ENCODE results near the gene NDUFV2.
"Not testable (repeated sequence)": the region's sequence is repeated elsewhere in the genome, so short reads cannot be mapped to it uniquely, and the experiment has no call there.

NDUFV2 gene

GRCh38 chr18:9157806-9158205 lies 55.3 kb downstream of the NDUFV2 start:
- Histone ChIP-seq H3K9ac (ENCODE audit: insufficient read length) (no peak overlapping the region), H3K9me3 (ENCODE audit: low read depth, low read length) (no peaks in the 10 kb centered on the region), H3K36me3 (ENCODE audit: insufficient read depth, low read length) (no peaks in the 10 kb centered on the region), H3K4me3 (no peak overlapping the region), H3K27ac (no peak overlapping the region)
- TF ChIP-seq EZH2 (IDR thresholded peaks at IDR 0.05) (no peak), POLR2AphosphoS5 (IDR thresholded peaks at IDR 0.05; ENCODE audit: borderline replicate concordance, low read depth, low read length) (no peak), FOXP2 (optimal IDR thresholded peaks at IDR 0.05; ENCODE audit: control extremely low read depth, extremely low read length, insufficient read depth) (no peak)
- DNase-seq (ENCODE audit: low read depth, low spot score), result no peak

- no peak for TF ChIP-seq EZH2 (IDR thresholded peaks at IDR 0.05)
- no peak for TF ChIP-seq FOXP2 (optimal IDR thresholded peaks at IDR 0.05; ENCODE audit: control extremely low read depth, extremely low read length, insufficient read depth)
- no peak for TF ChIP-seq POLR2AphosphoS5 (IDR thresholded peaks at IDR 0.05; ENCODE audit: borderline replicate concordance, low read depth, low read length)
- Histone ChIP-seq H3K36me3 (ENCODE audit: insufficient read depth, low read length) (no peaks in the 10 kb centered on the region), H3K27ac (no peak overlapping the region), H3K9me3 (ENCODE audit: low read depth, low read length) (no peaks in the 10 kb centered on the region; the same call in 1 of the 2 replicates), H3K9ac (ENCODE audit: insufficient read length) (no peak overlapping the region), H3K4me3 (no peak overlapping the region)
- no peak for DNase-seq (ENCODE audit: low read depth, low spot score)
These were observed 57.5 kb downstream of the NDUFV2 start for GRCh38 chr18:9160014-9160413.

DNA sequence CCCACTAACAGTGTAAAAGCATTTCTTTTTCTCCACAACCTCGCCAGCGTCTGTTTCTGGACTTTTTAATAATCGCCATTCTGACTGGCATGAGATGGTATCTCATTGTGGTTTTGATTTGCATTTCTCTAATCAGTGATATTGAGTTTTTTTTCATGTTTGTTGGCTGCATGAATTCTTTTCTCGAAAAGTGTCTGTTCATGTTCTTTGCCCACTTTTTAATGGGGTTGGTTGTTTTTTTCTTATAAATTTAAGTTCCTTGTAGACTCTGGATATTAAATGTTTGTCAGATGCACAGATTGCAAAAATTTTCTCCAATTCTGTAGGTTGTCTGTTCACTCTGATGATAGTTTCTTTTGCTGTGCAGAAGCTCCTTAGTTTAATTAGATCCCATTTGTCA lies 60.2 kb downstream of the NDUFV2 start:
- H3K36me3 ChIP-seq (ENCODE audit: insufficient read depth, low read length), result not testable (repeated sequence)

DNA sequence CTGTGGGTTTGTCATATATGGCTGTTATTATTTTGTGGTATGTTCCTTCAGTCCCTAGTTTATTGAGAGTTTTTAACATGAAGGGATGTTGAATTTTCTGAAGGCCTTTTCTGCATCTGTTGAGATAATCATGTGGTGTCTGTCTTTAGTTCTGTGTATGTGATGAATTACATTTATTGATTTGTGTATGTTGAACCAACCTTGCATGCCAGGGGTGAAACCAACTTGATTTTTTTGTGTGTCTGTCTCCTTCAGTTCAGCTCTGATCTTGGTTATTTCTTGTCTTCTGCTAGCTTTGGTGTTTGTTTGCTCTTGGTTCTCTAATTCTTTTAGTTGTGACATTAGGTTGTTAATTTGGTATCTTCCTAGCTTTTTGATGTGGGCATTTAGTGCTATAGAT lies 61.6 kb downstream of the NDUFV2 start:
- H3K36me3 ChIP-seq (ENCODE audit: insufficient read depth, low read length); H3K4me3 ChIP-seq; H3K9me3 ChIP-seq (ENCODE audit: low read depth, low read length); DNase-seq (ENCODE audit: low read depth, low spot score); H3K9ac ChIP-seq (ENCODE audit: insufficient read length); H3K27ac ChIP-seq: not testable (repeated sequence)

More for the DNA sequence above, 60.2 kb downstream of the NDUFV2 start:
- not testable (repeated sequence) for DNase-seq (ENCODE audit: low read depth, low spot score); H3K4me3 ChIP-seq; H3K27ac ChIP-seq; H3K9me3 ChIP-seq (ENCODE audit: low read depth, low read length); H3K9ac ChIP-seq (ENCODE audit: insufficient read length)

DNA sequence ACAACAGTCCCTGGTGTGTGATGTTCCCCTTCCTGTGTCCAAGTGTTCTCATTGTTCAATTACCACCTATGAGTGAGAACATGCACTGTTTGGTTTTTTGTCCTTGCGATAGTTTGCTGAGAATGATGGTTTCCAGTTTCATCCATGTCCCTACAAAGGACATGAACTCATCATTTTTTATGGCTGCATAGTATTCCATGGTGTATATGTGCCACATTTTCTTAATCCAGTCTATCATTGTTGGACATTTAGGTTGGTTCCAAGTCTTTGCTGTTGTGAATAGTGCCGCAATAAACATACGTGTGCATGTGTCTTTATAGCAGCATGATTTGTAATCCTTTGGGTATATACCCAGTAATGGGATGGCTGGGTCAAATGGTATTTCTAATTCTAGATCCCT lies 63.4 kb downstream of the NDUFV2 start:
- H3K9me3 ChIP-seq (ENCODE audit: low read depth, low read length); H3K27ac ChIP-seq; H3K4me3 ChIP-seq; DNase-seq (ENCODE audit: low read depth, low spot score); H3K36me3 ChIP-seq (ENCODE audit: insufficient read depth, low read length); H3K9ac ChIP-seq (ENCODE audit: insufficient read length): not testable (repeated sequence)

GRCh38 chr18:9169515-9169914 lies 67.0 kb downstream of the NDUFV2 start:
- H3K9ac ChIP-seq (ENCODE audit: insufficient read length); DNase-seq (ENCODE audit: low read depth, low spot score); H3K4me3 ChIP-seq; H3K9me3 ChIP-seq (ENCODE audit: low read depth, low read length); H3K36me3 ChIP-seq (ENCODE audit: insufficient read depth, low read length); H3K27ac ChIP-seq: not testable (repeated sequence)

- not testable (repeated sequence) for H3K9me3 ChIP-seq (ENCODE audit: low read depth, low read length); H3K36me3 ChIP-seq (ENCODE audit: insufficient read depth, low read length); H3K27ac ChIP-seq; DNase-seq (ENCODE audit: low read depth, low spot score); H3K9ac ChIP-seq (ENCODE audit: insufficient read length); H3K4me3 ChIP-seq
These were observed 69.4 kb downstream of the NDUFV2 start for GRCh38 chr18:9171919-9172318.

DNA sequence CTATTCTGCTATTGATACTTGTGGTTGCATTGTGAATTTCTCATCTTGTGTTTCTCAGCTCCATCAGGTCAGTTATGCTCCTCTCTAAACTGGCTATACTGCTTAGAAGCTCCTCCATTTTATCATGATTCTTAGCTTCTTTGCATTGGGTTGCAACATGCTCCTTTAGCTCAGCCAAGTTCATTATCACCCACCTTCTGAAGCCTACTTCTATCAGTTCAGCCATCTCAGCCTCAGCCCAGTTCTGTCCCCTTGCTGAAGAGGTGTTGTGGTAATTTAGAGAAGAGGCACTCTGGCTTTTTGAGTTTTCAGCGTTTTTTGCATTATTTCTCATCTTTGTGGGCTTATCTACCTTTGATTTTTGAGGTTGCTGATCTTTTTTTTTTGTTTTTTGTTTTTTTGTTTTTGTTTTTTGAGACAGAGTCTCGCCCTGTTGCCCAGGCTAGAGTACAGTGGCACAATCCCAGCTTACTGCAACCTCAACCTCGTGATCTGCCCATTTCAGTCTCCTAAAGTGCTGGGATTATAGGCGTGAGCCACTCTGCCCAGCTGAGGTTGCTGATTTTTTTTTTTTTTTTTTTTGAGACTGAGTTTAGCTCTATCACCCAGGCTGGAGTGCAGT lies 70.1 kb downstream of the NDUFV2 start:
- Histone ChIP-seq H3K4me3 (no peak overlapping the region), H3K9me3 (ENCODE audit: low read depth, low read length) (no peaks in the 10 kb centered on the region), H3K36me3 (ENCODE audit: insufficient read depth, low read length) (no peaks in the 10 kb centered on the region), H3K9ac (ENCODE audit: insufficient read length) (no peak overlapping the region), H3K27ac (no peak overlapping the region)
- TF ChIP-seq FOXP2 (optimal IDR thresholded peaks at IDR 0.05; ENCODE audit: control extremely low read depth, extremely low read length, insufficient read depth) (no peak), POLR2AphosphoS5 (IDR thresholded peaks at IDR 0.05; ENCODE audit: borderline replicate concordance, low read depth, low read length) (no peak), EZH2 (IDR thresholded peaks at IDR 0.05) (no peak)
- DNase-seq (ENCODE audit: low read depth, low spot score), result no peak

GRCh38 chr18:9173770-9174233 lies 71.3 kb downstream of the NDUFV2 start:
- no peaks in the 10 kb centered on the region for H3K9me3 ChIP-seq (ENCODE audit: low read depth, low read length)
- H3K9ac ChIP-seq (ENCODE audit: insufficient read length), result no peak overlapping the region
- H3K27ac ChIP-seq, result no peak overlapping the region
- no peak for DNase-seq (ENCODE audit: low read depth, low spot score)
- H3K36me3 ChIP-seq (ENCODE audit: insufficient read depth, low read length), result no peaks in the 10 kb centered on the region
- H3K4me3 ChIP-seq, result no peak overlapping the region
- no peak for TF ChIP-seq POLR2AphosphoS5 (IDR thresholded peaks at IDR 0.05; ENCODE audit: borderline replicate concordance, low read depth, low read length)
- no peak for TF ChIP-seq EZH2 (IDR thresholded peaks at IDR 0.05)
- no peak for TF ChIP-seq FOXP2 (optimal IDR thresholded peaks at IDR 0.05; ENCODE audit: control extremely low read depth, extremely low read length, insufficient read depth)

DNA sequence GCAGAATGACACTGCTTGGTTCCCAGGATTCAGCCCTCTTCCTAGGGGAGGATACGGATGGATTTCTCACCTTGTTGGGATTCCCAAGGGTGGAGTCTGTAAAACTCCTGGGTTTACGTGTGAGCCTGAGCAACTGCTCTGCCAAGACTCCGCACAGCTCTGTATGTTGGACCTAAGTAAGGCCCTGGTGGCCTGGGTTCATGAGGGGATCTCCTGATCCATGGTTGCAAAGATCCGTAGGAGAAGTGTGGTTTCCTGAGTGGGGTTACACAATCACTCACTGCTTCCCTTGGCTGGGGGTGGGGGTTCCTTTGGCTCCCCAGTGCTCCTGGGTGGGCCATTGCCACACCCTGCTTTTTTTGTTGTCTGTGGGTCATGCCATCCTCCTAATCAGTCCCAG lies 71.8 kb downstream of the NDUFV2 start:
- Histone ChIP-seq H3K27ac (no peak overlapping the region), H3K4me3 (no peak overlapping the region), H3K9ac (ENCODE audit: insufficient read length) (no peak overlapping the region), H3K36me3 (ENCODE audit: insufficient read depth, low read length) (no peaks in the 10 kb centered on the region), H3K9me3 (ENCODE audit: low read depth, low read length) (no peaks in the 10 kb centered on the region)
- DNase-seq (ENCODE audit: low read depth, low spot score), result no peak
- no peak for TF ChIP-seq EZH2 (IDR thresholded peaks at IDR 0.05)
- TF ChIP-seq POLR2AphosphoS5 (IDR thresholded peaks at IDR 0.05; ENCODE audit: borderline replicate concordance, low read depth, low read length), result no peak

Measured in SK-N-MC (cell line).